CD14-positive monocyte (primary cell): ENCODE measurements around the gene HSH2D. TPM values are rescaled to one million over a fixed set of nuclear protein-coding genes. Genes with fewer than 3 reads are reported as not detected.
A peak's percentile ranks its signal among the peaks of the same experiment; 100 is the strongest.

Source experiments
- DNase-seq, 3 donors: peaks; one replicate each; pipeline ENCODE4 v3.0.0-alpha.2; 2011 to 2022
- H2AFZ ChIP-seq: 2 replicates; pipeline ENCODE4 v1.6.0; 2012; ENCODE audit warnings: mild to moderate bottlenecking, low read depth, low read length, inconsistent platforms; ENCODE audit not compliant: insufficient read depth, poor library complexity, severe bottlenecking
- H3K27ac ChIP-seq, 2 donors: 1 replicate in 1 of 2; 2 replicates in 1 of 2; pipeline ENCODE4 v1.5.1; 2012 to 2013; ENCODE audit warnings: low read length in 2 of 2, control low read depth in 1 of 2, inconsistent platforms in 1 of 2, low read depth in 1 of 2, mild to moderate bottlenecking in 1 of 2
- H3K27me3 ChIP-seq, 2 donors: one replicate each; pipeline versions ENCODE4 v1.6.0 to v1.6.1; 2011 to 2013; ENCODE audit warnings: low read length in 2 of 2; ENCODE audit not compliant: control insufficient read depth in 2 of 2, insufficient read depth in 2 of 2
- H3K36me3 ChIP-seq, 2 donors: replicated peaks in 1 of 2; 1 replicate in 1 of 2; 2 replicates in 1 of 2; pipeline versions ENCODE4 v1.5.1 to v1.6.1; 2012 to 2013; ENCODE audit warnings: low read length in 2 of 2, control low read depth in 1 of 2, inconsistent platforms in 1 of 2, mild to moderate bottlenecking in 1 of 2; ENCODE audit not compliant: insufficient read depth in 2 of 2, control insufficient read depth in 1 of 2
- H3K4me1 ChIP-seq, 2 donors: 1 replicate in 1 of 2; 2 replicates in 1 of 2; pipeline versions ENCODE4 v1.5.1 to v1.6.1; 2012 to 2013; ENCODE audit warnings: low read length in 2 of 2, control low read depth in 1 of 2, inconsistent platforms in 1 of 2, mild to moderate bottlenecking in 1 of 2, moderate library complexity in 1 of 2; ENCODE audit not compliant: insufficient read depth in 2 of 2, control insufficient read depth in 1 of 2
- H3K4me2 ChIP-seq: replicated peaks from 2 replicates; pipeline ENCODE3; 2012; ENCODE audit warnings: low read length, moderate library complexity, mild to moderate bottlenecking; ENCODE audit not compliant: poor library complexity, severe bottlenecking; ENCODE audit errors: extremely low read depth
- H3K4me3 ChIP-seq, 3 experiments: fragments of 200-600 bp in 1 of 3; sonication (generic) in 1 of 3; replicated peaks in 1 of 3; 1 replicate in 2 of 3; 2 replicates in 1 of 3; pipeline ENCODE4 v1.5.1; 2011 to 2013; ENCODE audit warnings: low read length in 3 of 3, mild to moderate bottlenecking in 3 of 3, control low read depth in 2 of 3, low read depth in 2 of 3, inconsistent platforms in 1 of 3, moderate library complexity in 1 of 3
- H3K79me2 ChIP-seq: 2 replicates; pipeline ENCODE4 v1.6.0; 2012; ENCODE audit warnings: mild to moderate bottlenecking, control low read depth, inconsistent platforms, low read length, moderate library complexity; ENCODE audit not compliant: insufficient read depth
- H3K9ac ChIP-seq: 2 replicates; pipeline ENCODE4 v1.6.0; 2017; ENCODE audit warnings: low read length, mild to moderate bottlenecking; ENCODE audit not compliant: insufficient read depth, poor library complexity, severe bottlenecking
- H3K9me3 ChIP-seq, 2 donors: replicated peaks in 1 of 2; 1 replicate in 1 of 2; 2 replicates in 1 of 2; pipeline versions ENCODE4 v1.5.1 to v1.6.1; 2012 to 2013; ENCODE audit warnings: low read length in 2 of 2, control low read depth in 1 of 2; ENCODE audit not compliant: control insufficient read depth in 1 of 2, insufficient read depth in 1 of 2
- H4K20me1 ChIP-seq: 2 replicates; pipeline ENCODE4 v1.6.0; 2012; ENCODE audit warnings: mild to moderate bottlenecking, low read length, control low read depth, moderate library complexity; ENCODE audit not compliant: insufficient read depth
- H3K27ac Mint-ChIP-seq, 7 donors: one replicate each; pipeline ENCODE4 v1.8.0; 2020; ENCODE audit warnings: mild to moderate bottlenecking in 7 of 7, mixed read lengths in 7 of 7, moderate library complexity in 6 of 7, inconsistent platforms in 2 of 7
- H3K27me3 Mint-ChIP-seq, 3 donors: one replicate each; pipeline ENCODE4 v1.8.0; 2021 to 2022; ENCODE audit warnings: low read depth in 3 of 3, mild to moderate bottlenecking in 3 of 3, mixed read lengths in 3 of 3, moderate library complexity in 3 of 3, inconsistent platforms in 1 of 3
- H3K36me3 Mint-ChIP-seq, 2 donors: one replicate each; pipeline ENCODE4 v1.8.0; 2020; ENCODE audit warnings: mixed read lengths in 2 of 2, inconsistent platforms in 1 of 2, mild to moderate bottlenecking in 1 of 2
- H3K4me1 Mint-ChIP-seq: one replicate; pipeline ENCODE4 v1.8.0; 2020; ENCODE audit warnings: mild to moderate bottlenecking, mixed read lengths
- H3K4me3 Mint-ChIP-seq, 2 donors: one replicate each; pipeline ENCODE4 v1.8.0; 2020; ENCODE audit warnings: mild to moderate bottlenecking in 2 of 2, mixed read lengths in 2 of 2, moderate library complexity in 1 of 2
- H3K9me3 Mint-ChIP-seq, 7 donors: one replicate each; pipeline ENCODE4 v1.8.0; 2020 to 2022; ENCODE audit warnings: mixed read lengths in 7 of 7, mild to moderate bottlenecking in 6 of 7, moderate library complexity in 6 of 7, inconsistent platforms in 2 of 7
- CTCF ChIP-seq: fragments of 200-600 bp; IDR thresholded peaks from one replicate; pipeline ENCODE4 v1.8.0; 2022; ENCODE audit warnings: antibody characterized with exemption, mild to moderate bottlenecking
- WGBS: methylation state at CpG from one replicate; pipeline ENCODE4 v1.1.5; 2013; ENCODE audit warnings: missing lambda C conversion rate; ENCODE audit not compliant: insufficient coverage; 5-methylcytosine and 5-hydroxymethylcytosine counted together
- intact Hi-C, 2 donors: fragments of 100-400 bp; cut with micrococcal nuclease; formaldehyde crosslinking; loops; one replicate each; pipeline versions ENCODE4 v1.15.0 to v1.15.1; 2023
- polyA plus RNA-seq, 3 donors: library from polyadenylated mRNA; depleted of rRNA in 1 of 3; unstranded in 2 of 3; stranded (reverse) in 1 of 3; fragments of 300-500 nt in 2 of 3; fragments of >200 nt in 1 of 3; fragmentation: Illumina TruSeq in 2 of 3; gene quantifications; 1 replicate in 2 of 3; 2 replicates in 1 of 3; pipeline ENCODE4 v1.2.3, GENCODE V29; 2012 to 2021

Gene HSH2D
- polyA plus RNA-seq, 3 donors: 13.8 to 106 (median 16.7) TPM

DNA sequence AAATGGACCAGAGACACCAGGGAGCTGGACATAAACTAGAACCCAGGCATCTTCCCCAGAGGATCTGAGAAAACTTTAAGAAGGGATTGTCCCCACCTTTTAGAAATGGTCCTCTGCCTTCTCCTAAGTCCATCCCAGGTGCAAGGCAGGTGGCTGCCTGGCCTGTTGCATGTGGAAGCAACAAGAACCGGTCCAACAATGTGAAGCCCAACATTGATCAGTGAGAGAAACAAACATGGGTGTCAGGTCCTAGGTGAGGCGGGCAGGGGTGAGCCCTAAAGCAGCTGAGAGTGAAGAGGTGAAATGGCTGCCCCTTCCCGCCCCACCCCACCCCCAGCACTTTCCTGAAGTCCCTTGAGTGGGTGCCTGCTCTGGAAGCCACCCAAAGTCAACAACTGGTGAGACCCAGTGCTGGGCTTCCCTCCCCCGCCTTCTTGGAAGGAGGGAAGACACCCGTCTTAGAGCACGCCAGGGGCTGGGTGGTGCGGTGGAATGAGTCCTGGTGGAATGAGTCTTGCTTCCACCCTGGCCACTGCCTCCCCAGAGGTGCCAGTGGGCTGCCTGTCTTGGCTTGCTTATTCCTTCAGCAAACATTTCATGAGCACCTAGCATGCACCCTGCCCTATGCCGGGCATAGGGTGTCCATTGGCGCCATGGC is 55.9 kb downstream of the HSH2D start:
- Mint-ChIP-seq H3K27me3 (no peaks in the 10 kb centered on the region), H3K27ac (peak overlapping the region in 6 of 7 donors; percentile 40 to 87 (median 74)), H3K36me3 (peaks cover 36 to 50% of the 10 kb centered on the region in 2 donors), H3K9me3 (no peaks in the 10 kb centered on the region), H3K4me1 (peaks cover 34% of the 10 kb centered on the region), H3K4me3 (peak overlapping the region; percentile 11 to 63)
- Histone ChIP-seq H3K9ac (peak overlapping the region; percentile 4), H3K27ac (peak overlapping the region; percentile 17 to 89), H3K4me1 (peaks cover 30 to 40% of the 10 kb centered on the region in 2 donors), H4K20me1 (peaks cover 54% of the 10 kb centered on the region), H3K9me3 (no peaks in the 10 kb centered on the region), H3K27me3 (no peaks in the 10 kb centered on the region), H2AFZ (no peak overlapping the region), H3K4me2 (peak overlapping the region; percentile 81), H3K4me3 (peak overlapping the region in 1 of 3 experiments; percentile 96), H3K36me3 (peaks cover 40 to 42% of the 10 kb centered on the region in 2 donors), H3K79me2 (peaks cover 63% of the 10 kb centered on the region)
- TF ChIP-seq CTCF: no peak
- DNase-seq: no peak
- 94% methylated on average over 3 of the region's 9 CpGs for whole genome bisulfite sequencing
- intact Hi-C loops: loop anchor here in 1 of 2 donors (5.0 kb wide), 1 partner anchor 128 kb away; no protein-coding TSS in a partner anchor

- Histone ChIP-seq H2AFZ (no peak overlapping the region), H4K20me1 (peaks cover 56% of the 10 kb centered on the region), H3K4me1 (peaks cover 30 to 40% of the 10 kb centered on the region in 2 donors), H3K79me2 (peaks cover 66% of the 10 kb centered on the region), H3K27ac (peak overlapping the region; percentile 17 to 89), H3K9me3 (no peaks in the 10 kb centered on the region), H3K27me3 (no peaks in the 10 kb centered on the region), H3K4me3 (no peak overlapping the region), H3K4me2 (peak overlapping the region; percentile 6), H3K9ac (peak overlapping the region; percentile 4), H3K36me3 (peaks cover 45 to 50% of the 10 kb centered on the region in 2 donors)
- Mint-ChIP-seq H3K27me3 (no peaks in the 10 kb centered on the region), H3K27ac (peak overlapping the region; percentile 15 to 84 (median 74)), H3K36me3 (peaks cover 42 to 54% of the 10 kb centered on the region in 2 donors), H3K4me1 (peaks cover 34% of the 10 kb centered on the region), H3K9me3 (no peaks in the 10 kb centered on the region), H3K4me3 (peak overlapping the region in 1 of 2 donors; percentile 57)
- TF ChIP-seq CTCF: no peak
- WGBS: 64% methylated on average over 16 of the region's 20 CpGs
- DNase-seq: peak in 2 of 3 donors; percentile 13 to 33
- intact Hi-C loops: no loop called here
These were observed 56.8 kb downstream of the HSH2D start for GRCh38 chr19:16200038-16201010.
